Activated naive CD8-positive, alpha-beta T cell treated with anti-CD3 and anti-CD28 coated beads, Interleukin-2, amount 50 U/mL, for 16 hours (primary cell): Measurements from ENCODE around the gene SLC38A4.

Experiments used
- DNase-seq: peaks from one replicate; pipeline ENCODE4 v3.0.0-alpha.2; 2020; ENCODE audit warnings: low read depth, low spot score

Gene SLC38A4

GRCh38 chr12:46815809-46816208 lies 10.0 kb downstream of the SLC38A4 start:
- DNase-seq, result no peak

- DNase-seq, result no peak
Observed at GRCh38 chr12:46814143-46814542, 11.7 kb downstream of the SLC38A4 start.

GRCh38 chr12:46811185-46811584 lies 14.6 kb downstream of the SLC38A4 start:
- DNase-seq, result no peak

- no peak for DNase-seq
Observed at GRCh38 chr12:46808955-46809697, 16.7 kb downstream of the SLC38A4 start.

GRCh38 chr12:46808317-46808716 lies 17.5 kb downstream of the SLC38A4 start:
- no peak for DNase-seq

- no peak for DNase-seq
Observed at GRCh38 chr12:46804054-46804453, 21.7 kb downstream of the SLC38A4 start.

GRCh38 chr12:46803517-46803916 lies 22.3 kb downstream of the SLC38A4 start:
- no peak for DNase-seq

- DNase-seq, result no peak
Observed at GRCh38 chr12:46801293-46801692, 24.5 kb downstream of the SLC38A4 start.

- DNase-seq, result no peak
Observed at GRCh38 chr12:46800160-46800559, 25.6 kb downstream of the SLC38A4 start.

GRCh38 chr12:46798648-46799047 lies 27.1 kb downstream of the SLC38A4 start:
- no peak for DNase-seq

GRCh38 chr12:46798056-46798455 lies 27.7 kb downstream of the SLC38A4 start:
- DNase-seq, result no peak

- DNase-seq, result no peak
Observed at GRCh38 chr12:46795988-46796387, 29.8 kb downstream of the SLC38A4 start.

GRCh38 chr12:46794593-46795190 lies 31.1 kb downstream of the SLC38A4 start:
- DNase-seq, result no peak

- DNase-seq, result no peak
Observed at GRCh38 chr12:46792925-46793324, 32.9 kb downstream of the SLC38A4 start.

GRCh38 chr12:46790066-46790465 lies 35.7 kb downstream of the SLC38A4 start:
- DNase-seq, result no peak

GRCh38 chr12:46788072-46788887 lies 37.5 kb downstream of the SLC38A4 start:
- DNase-seq, result no peak

GRCh38 chr12:46787496-46788055 lies 38.2 kb downstream of the SLC38A4 start:
- no peak for DNase-seq

GRCh38 chr12:46786774-46787173 lies 39.0 kb downstream of the SLC38A4 start:
- DNase-seq, result no peak

- no peak for DNase-seq
Observed at GRCh38 chr12:46785382-46785781, 40.4 kb downstream of the SLC38A4 start.

- DNase-seq, result no peak
Observed at GRCh38 chr12:46783871-46784270, 41.9 kb downstream of the SLC38A4 start.

GRCh38 chr12:46779879-46780278 lies 45.9 kb downstream of the SLC38A4 start:
- DNase-seq, result no peak

GRCh38 chr12:46779063-46779462 lies 46.7 kb downstream of the SLC38A4 start:
- no peak for DNase-seq
